ENCODE data around the gene DIS3.
"Not testable (repeated sequence)": the region's sequence is repeated elsewhere in the genome, so short reads cannot be mapped to it uniquely, and the experiment has no call there.

Gene DIS3

DNA sequence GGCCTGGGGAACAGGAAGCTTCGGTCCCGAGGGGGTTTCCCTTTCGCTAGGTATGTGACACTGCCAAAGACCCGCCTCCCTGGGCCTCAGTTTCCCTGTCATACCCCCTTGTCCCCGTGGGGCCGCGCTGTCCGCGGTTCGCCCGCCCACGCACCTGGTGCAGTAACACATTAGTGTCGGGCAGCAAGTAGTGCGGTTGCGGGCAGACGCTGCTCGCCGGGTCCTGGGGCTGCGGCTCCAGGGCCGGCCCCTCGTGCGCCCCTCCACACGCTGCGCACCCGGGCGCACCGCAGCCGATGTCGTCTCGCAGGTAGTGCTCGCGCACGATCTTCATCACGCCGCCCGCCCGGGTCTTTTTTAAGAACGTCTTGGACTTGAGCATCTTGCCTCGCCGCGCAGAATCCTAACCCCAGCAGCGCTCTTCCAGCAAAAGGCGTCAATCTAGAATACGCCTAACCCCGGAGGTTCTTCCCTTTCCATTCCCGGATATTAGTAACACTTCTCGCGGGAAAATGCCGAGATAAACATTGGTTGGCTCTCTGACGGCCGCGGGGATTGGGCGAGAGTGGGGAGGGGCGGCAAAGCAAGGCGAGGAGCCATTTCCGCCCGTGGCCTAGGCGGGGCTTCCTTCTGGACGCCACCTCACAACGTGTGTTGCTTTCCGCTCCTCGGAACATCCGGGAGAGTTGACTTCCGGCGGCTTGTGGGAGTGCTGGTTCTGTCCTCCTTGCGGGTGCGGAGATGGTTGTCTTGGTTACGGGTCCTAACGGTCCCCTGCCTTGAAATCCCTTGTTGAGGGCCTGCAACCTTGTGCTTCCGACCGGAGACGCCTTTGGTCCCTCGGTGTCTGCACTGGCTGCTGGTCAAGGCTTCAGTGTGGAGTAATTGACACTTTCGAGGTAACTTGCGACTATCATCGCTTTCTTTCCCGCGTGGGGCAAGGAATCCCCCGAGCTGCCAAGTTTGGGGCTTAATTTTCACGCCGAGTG lies at the start of gene DIS3, which contains the start of gene PIBF1:
Gene DIS3, minus strand, starts transcription at position 450 of the 989 bp plus-strand sequence. Its CDS starts 68 bp downstream, at position 382.
Gene PIBF1, plus strand, starts transcription at position 683 of the 989 bp plus-strand sequence. CDS start 1,337 bp downstream, outside the sequence.
- TF ChIP-seq, protein P1, sequence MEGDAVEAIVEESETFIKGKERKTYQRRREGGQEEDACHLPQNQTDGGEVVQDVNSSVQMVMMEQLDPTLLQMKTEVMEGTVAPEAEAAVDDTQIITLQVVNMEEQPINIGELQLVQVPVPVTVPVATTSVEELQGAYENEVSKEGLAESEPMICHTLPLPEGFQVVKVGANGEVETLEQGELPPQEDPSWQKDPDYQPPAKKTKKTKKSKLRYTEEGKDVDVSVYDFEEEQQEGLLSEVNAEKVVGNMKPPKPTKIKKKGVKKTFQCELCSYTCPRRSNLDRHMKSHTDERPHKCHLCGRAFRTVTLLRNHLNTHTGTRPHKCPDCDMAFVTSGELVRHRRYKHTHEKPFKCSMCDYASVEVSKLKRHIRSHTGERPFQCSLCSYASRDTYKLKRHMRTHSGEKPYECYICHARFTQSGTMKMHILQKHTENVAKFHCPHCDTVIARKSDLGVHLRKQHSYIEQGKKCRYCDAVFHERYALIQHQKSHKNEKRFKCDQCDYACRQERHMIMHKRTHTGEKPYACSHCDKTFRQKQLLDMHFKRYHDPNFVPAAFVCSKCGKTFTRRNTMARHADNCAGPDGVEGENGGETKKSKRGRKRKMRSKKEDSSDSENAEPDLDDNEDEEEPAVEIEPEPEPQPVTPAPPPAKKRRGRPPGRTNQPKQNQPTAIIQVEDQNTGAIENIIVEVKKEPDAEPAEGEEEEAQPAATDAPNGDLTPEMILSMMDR (IDR thresholded peaks at IDR 0.05; ENCODE audit: insufficient read depth, low read depth, low read length, missing control alignments) = peak; percentile 8
- H3K4me3 ChIP-seq (ENCODE audit: low read length) = peak within 1 kb of the TSS; percentile 97

GRCh38 chr13:72823724-72824123 lies 42.0 kb upstream of the DIS3 start:
- DNase-seq (ENCODE audit: low read depth) = no peak

More for the DNA sequence above, at the start of gene DIS3, which contains the start of gene PIBF1:
- DNase-seq (ENCODE audit: low read depth) = peak; percentile 99

GRCh38 chr13:72823081-72823480 lies 41.4 kb upstream of the DIS3 start:
- H3K4me3 ChIP-seq (ENCODE audit: low read length) = no peak overlapping the region
- DNase-seq (ENCODE audit: low read depth) = no peak
- TF ChIP-seq, protein P1 (IDR thresholded peaks at IDR 0.05; ENCODE audit: insufficient read depth, low read depth, low read length, missing control alignments) = no peak

More at GRCh38 chr13:72823724-72824123, 42.0 kb upstream of the DIS3 start:
- no peak overlapping the region for H3K4me3 ChIP-seq (ENCODE audit: low read length)
- TF ChIP-seq, protein P1 (IDR thresholded peaks at IDR 0.05; ENCODE audit: insufficient read depth, low read depth, low read length, missing control alignments) = no peak

GRCh38 chr13:72820898-72821279 lies 39.2 kb upstream of the DIS3 start:
- TF ChIP-seq, protein P1 (IDR thresholded peaks at IDR 0.05; ENCODE audit: insufficient read depth, low read depth, low read length, missing control alignments) = no peak
- DNase-seq (ENCODE audit: low read depth) = no peak
- no peak overlapping the region for H3K4me3 ChIP-seq (ENCODE audit: low read length)

DNA sequence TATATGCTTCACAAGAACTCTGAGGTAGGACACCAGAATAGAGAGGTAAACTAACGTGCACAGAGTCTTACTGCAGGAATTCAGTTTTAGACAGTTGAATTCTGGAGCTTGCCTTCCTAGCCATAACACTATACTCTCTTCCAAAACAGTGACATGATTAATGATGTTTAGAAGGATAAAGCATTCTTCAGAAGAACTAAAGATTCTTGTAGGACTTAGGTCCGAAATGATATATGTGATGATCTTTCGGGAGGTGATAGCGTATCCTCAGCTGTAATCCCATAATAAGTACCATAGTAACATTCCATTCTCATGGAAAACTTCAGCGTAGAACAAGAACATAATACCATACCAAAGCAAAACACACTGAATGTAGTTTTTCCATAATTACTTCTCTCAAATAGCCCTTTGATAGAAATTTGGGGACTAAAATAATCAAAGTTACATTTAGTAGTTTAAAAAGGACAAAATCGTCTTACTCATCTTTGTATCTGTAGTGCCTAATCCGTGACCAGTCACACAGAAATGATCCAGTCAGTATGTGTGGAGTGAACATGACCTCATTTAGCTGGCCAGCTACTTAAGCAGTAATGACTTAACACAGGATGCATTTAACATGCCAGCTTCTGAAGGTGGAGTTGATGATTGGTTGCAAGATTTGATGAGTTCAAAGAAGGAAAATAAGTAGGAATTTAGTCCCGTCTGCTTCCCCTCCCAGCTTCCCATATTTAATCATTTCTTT lies 38.6 kb upstream of the DIS3 start:
- H3K4me3 ChIP-seq (ENCODE audit: low read length) = no peak overlapping the region
- peak; percentile 53 for DNase-seq (ENCODE audit: low read depth)
- TF ChIP-seq, protein P1 (IDR thresholded peaks at IDR 0.05; ENCODE audit: insufficient read depth, low read depth, low read length, missing control alignments) = no peak

DNA sequence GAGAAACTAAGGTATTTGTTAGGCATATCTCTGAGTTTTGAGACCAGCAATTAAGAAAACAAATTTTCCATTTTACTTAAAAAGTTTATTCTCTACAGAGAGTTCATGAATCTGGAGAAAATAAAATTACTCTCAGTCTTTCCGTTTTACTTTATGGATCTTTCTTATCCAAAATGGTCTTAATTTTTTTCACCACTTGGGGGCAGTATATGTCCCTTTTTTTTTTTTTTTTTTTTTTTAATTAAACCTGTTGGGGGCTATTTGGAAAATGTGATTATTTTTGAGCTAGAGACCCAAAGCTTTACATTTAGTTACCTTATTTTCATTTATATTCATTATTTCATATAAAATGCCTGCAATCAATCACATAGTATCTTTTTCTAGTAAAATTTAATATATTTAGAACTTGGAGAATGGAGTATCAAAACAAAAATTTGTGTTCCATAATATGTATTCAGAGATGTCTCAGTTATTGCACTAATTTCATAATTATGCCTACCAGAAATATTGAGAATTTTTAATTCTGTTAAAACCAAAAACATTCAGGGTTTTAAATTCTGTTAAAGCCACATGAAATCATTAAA lies 27.3 kb upstream of the DIS3 start:
- TF ChIP-seq, protein P1 (IDR thresholded peaks at IDR 0.05; ENCODE audit: insufficient read depth, low read depth, low read length, missing control alignments) = no peak
- peak; percentile 9 for DNase-seq (ENCODE audit: low read depth)

GRCh38 chr13:72806514-72806913 lies 24.8 kb upstream of the DIS3 start:
- not testable (repeated sequence) for DNase-seq (ENCODE audit: low read depth); H3K4me3 ChIP-seq (ENCODE audit: low read length)

More for the DNA sequence above, 27.3 kb upstream of the DIS3 start:
- H3K4me3 ChIP-seq (ENCODE audit: low read length) = no peak overlapping the region
